GM19372 (cell line): ENCODE results near the gene RASGRP1.
A peak's percentile ranks its signal among the peaks of the same experiment; 100 is the strongest.
"Not testable (repeated sequence)": the region's sequence is repeated elsewhere in the genome, so short reads cannot be mapped to it uniquely, and the experiment has no call there.

Experiments used
- ATAC-seq: cut with Tn5 transposase; IDR thresholded peaks from one replicate; pipeline ENCODE4 v1.9.1; 2021; ENCODE audit warnings: mild to moderate bottlenecking, low read depth, moderate library complexity; ENCODE audit not compliant: unreplicated experiment

RASGRP1 gene

DNA sequence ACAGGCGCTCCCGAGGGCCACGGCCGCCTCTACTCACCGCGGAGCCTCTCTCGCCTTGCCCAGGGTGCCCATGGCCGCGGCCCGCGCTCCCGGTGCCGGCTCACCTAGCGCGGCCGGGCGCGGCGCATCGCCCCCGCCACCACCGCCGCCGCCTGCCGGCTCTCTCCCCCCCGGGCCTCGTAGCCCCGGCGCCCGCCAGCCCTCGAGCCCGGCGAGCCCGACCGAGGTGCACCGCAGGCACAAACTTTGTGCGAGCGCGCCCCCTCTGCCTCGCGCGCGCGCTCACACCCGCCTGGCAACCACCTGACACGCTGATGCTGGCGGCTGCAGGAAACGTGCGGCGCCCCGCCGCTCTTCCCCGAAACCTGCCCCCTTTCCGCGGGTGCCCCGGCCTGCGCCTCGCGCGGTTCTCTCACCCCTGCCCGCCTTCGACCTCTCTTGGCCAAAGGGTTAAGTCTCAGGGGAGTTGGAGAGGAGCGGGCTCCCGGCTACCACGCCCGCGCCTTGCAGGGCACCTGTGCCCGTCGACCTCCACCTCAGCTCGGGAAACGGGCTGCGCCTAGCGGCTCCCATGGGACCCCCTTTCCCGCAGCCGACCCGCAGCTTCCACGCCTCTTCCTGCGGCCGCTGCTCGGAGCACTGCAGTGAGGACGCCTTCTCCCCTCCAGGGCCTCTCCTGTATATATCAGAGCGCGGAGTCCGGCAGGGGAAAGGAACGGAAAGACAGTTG lies at the start of gene RASGRP1:
Gene RASGRP1, minus strand, starts transcription at position 258 of the 730 bp plus-strand sequence. Its CDS starts 186 bp downstream, at position 72.
- peak; percentile 60 for ATAC-seq

DNA sequence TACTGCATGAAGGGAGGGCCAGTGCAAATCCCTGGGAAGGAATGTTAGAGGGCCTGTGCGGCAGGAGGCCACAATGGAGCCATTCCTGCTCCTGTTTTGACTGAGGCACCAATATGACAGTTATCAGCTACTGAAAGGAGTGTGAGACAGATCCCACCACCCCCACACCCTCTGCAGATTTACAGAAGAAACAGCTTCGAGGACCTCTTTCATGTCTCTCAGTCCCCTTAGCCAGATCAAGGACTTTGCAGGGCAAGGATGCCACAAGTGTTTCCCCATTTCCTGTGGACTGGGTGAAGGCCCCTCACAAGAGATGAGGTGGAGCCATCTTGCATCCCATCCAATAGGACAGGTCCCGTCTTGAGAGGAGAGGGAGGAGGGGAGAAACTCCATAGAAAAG lies 48.5 kb upstream of the RASGRP1 start:
- ATAC-seq, result no peak

DNA sequence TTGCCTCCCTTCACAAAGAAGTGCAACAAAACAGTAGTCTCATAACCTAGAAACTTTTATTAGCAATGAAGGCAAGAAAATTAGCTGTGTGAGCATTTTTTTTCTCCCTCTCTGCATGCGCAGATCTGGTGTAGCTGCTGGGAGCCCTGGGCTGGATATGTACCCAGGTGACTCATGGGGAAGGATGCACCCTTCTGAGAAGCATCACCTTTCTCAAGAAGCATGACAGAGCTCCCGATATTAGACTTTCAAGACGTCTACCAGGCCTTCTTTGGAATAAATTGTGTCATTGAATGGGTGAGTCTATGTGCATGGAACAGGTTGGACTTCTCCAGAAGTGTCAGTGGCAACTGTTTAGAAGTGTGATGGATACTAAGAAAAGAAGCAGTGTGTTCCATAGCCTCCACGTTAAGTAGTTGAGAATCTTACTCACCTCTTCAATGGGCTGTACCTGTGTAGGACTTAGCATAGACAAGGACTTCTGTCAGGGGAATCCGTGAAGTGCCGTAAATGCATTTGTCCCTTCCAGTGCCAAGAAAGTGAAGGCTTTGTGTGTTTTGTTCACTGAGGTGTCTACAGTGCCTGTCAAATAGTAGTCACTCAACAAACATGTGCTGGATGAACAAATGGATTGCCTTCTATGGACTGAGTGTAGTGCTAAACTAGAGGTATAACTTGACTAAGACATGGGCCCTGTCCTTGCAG lies 47.7 kb upstream of the RASGRP1 start:
- no peak for ATAC-seq

DNA sequence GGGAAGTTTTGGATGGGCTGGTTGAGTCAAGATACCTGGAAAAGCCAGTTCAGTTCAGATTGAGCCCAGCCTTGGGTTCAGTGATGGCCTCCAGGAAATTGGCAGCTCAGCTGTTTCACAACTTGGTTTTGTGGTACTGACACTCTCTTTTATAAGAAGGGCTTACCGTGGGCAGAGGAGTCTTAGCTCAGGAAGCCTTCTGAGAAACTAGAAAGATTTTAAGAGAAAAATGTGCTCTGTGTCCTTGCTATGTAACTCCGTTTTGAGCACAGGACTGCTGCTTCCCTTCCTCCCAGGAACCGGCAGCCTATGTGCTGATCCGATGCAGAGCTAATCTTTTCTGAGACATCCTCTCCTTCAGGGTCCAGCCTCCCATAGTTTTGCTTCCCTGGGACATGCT lies 46.6 kb upstream of the RASGRP1 start:
- no peak for ATAC-seq

DNA sequence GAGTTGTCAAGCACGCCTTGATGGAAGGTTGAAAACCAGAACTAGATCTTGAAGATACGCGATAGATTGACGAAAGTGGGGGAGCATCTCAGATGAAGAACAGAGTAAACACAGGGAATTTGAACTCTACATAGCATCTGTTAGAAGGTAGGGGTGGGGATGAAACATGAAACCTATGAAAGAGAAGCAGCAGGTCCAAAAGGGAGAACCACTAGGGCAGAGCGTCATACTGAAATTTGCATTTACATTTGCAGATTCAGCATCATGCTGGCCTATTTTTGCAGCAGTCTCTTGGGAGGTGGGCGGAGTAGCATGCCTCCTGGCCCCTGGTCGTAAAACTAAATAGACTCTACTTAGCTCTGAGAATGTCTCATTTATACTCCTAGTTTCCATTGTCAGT lies 46.1 kb upstream of the RASGRP1 start:
- ATAC-seq, result no peak

DNA sequence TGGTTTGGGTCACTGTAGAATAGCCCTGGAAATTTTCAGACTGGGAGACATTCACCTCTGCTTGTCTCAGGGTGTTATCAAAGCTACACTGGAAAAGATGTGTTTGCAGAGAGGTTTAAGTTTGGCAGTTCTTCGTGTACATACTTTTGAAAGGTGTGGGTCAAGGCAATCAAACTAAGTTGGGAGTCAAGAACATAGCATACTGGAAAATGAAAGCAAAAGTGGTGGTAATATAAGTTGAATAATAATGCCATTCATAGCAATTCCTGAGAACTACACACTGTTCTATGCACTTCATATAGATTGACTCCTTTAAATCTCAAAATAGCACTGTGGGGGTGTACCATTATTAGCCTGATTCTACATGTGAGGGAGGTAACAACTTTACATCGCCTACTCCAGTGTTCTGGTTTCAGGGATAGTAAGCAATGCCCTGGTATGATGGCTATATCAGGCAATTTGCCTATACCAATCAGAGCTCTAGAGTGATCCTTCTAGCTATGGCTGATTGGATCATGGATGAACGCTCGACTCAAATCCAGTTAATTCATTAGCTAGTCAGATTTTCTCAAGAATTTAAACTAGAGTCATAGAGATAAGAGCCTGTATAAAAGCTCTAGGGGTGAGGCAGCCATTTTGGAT lies 44.6 kb upstream of the RASGRP1 start:
- ATAC-seq, result no peak

DNA sequence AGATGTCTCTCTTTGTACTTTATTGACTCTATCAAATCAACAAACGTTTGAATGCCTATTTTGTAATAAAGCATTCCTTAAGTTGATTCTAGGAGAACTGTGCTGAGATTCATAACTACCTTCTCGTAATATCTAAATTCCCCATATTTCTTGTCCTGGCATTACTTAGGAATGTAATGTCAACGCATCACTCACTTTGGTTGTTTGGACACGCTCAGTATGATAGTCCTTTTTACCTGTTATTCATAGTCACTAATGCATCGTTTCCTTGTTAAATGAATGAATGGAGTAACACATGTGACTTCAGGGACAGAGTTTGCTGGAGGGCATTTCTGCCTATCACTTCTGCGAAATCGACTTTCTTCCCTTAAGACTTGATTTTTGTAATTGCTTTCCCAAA lies 44.1 kb upstream of the RASGRP1 start:
- ATAC-seq, result no peak

DNA sequence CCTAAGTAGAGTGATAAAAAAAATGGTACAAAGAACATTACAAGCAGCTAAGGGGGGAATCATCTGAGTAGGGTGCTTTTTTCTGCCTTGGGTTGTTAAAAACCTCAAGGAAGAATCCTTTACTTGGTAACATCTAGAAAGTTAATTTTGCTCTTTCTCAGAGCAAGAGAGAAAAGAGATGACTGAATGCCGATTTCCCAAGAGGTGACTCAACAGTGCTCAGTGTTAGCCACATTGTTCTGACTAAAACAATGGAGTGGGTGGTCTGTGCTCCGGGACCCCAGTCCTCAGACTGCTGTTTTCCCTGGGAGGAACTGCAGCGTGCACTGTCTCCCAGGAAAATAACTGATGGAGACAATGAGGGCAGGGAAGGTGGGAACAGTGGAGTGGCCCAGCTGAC lies 41.1 kb upstream of the RASGRP1 start:
- no peak for ATAC-seq

DNA sequence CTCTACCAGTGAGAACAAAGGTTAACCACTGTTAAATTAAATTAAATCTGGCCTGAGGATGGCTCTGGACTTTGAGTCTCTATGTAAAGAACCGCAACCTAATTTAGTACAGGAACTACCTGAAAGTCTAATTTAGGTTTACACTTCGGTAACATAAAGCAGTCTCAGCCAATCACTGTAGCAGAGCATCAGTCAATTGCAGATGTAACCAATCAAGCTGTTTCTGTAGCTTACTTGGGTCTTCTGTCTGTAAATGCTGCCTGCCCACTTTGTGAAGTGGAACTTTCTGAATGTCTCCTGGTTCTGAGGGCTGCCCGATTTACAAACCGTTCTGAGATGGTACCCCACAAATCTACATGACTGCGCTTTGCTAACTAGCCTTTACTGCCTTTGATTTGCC lies 39.1 kb upstream of the RASGRP1 start:
- ATAC-seq, result no peak

DNA sequence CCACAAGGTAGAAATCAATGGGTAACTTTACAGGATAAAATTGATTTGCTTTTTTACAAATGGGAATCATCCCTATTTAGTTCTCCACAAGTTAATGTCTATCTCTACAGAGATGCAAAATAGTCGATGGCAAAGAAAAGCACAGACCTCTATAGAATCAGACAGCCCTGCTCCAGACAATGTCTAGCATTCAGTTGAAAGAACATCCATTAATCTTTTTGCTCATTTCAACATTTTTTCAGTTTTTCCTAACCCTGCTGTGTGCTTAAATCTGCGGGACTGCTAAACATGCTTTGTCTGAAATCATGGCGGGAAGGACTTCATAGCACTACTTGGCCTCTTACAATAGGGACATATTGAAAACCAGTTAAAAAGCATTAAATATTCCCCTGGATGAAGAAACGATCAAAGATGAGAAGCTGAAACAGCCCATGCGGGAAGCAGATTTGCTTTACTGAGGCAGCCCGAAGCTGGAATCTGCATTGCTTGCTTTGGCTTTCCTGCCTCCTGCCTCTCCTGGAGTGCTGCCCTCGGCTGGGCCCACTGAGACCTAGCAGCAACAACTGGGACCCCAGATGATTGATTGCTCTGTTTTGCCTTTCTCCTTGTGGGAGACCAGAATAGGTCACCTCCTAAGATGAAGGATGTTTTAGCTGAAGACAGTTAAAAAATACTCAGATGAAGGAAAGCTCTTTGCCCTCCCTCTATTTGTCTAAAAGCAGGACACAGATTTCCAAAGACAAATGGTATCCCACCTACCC lies 38.5 kb upstream of the RASGRP1 start:
- ATAC-seq, result no peak

DNA sequence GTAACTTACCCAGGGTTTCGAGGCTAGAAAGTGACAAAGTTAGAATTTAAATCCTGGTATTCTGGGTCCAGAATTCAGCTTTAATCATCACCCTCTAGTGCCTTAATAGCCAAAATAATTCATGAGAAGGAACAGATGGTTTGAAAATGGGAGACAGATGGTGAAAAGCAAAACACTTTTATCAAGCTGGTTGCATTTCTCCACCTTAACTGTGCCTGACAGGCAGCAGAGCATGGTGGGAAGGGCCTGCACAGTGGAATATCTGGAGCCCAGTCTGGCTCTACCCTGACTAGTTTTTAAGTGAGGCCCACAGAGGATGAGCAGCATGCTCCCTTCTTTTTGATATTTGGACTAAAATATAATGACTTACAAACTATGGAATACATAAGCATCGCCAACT lies 35.6 kb upstream of the RASGRP1 start:
- no peak for ATAC-seq

DNA sequence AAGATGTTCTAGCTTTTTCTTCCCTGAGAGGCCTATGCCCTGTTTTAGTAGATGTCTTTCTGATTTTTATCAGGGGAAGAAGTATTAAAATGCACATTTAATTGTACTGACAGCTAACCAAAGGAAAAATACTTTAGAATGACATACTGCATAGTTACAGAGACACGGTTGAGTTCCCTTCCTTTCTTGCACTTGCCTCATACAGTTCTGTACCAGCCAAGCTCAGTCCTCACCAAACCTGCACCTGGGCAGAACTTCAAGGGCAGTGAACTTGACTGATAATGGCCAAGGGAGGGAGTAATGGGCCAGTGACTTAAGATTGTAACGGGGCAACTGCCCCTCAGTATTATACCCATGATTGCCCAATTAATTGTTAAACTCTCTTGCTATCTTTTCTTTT lies 34.1 kb upstream of the RASGRP1 start:
- ATAC-seq, result no peak

DNA sequence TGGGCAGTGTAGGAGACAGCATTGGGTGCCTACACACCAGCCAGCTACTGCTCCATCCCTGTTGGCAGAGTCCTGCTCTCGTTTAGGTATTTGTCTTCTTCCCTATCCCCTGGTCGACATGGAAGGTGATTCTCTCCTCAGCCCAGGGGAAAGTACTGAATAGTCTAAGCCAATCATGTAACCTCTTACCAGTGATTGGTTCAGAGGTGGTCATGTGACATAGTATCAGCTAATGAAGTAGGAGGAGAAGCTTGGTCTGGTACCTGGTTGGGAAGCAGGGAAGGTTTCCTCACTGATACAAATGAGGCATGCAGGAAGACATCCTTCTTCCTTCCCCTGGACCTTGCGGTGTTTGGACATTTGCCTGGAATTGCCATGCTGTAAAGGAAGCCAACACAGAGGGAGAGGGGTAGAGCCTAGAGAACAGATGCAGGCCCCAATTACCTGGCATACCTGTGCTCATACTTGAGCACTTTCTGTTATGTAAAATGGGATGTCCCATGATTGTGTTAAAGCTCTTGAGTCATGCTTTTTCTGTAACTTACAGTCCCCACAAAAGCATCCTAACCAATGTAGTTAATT lies 32.7 kb upstream of the RASGRP1 start:
- ATAC-seq, result no peak

DNA sequence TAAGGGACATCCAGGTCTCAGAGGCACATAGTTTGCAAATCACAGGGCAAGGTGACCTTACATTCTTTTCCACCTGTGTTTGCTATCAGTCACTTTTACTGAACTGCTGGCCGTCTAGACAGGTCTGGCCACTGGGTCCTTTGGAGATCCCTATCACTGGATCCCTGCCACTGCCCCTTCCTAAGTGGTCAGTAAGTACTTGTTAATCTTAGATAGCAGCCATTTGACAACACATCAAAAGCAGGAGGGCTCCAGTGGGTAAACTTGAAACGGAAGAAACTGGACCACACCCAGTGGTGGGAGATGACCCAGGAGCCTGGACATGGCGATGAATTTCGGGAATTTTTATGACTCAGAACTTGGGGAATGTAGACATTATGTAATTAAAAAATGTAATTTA lies 28.9 kb upstream of the RASGRP1 start:
- ATAC-seq, result no peak

DNA sequence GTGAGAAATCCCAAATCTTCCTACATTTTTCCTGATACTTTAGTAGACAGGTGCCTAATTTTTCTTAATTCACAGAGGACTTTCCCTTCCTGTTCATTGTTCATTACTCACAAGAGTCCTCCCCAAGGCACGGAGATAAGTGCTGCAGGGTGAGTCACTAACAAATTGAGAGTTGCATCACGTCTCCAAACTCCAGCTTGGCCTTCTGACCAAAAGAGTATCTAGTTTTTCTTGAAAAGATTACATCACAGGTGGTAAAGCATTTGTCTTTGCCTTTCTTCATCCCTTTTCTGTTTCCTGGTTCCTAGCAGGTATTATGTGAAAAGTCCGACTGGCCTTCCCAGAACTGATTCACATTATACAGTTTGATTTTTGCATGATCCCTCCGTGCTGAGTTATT lies 24.9 kb upstream of the RASGRP1 start:
- ATAC-seq, result no peak

DNA sequence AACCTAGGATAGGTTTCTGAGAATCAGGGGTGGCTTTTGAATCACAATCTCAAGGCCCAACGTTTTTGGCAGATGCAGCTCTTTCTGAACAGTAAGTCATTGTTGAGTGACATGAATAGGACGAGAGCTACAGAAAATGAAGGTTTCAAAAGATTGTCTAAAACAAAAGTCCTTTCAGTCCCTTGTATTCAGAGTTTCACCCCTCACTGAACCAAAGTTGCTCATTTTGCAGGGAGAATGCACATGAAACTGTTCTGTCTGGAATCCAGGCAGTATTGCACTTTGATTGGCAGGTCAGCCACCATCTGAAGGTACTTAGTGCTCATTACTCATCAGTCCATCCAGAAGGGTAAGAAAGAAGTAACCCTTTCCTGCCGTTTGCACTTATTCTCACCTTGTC lies 24.1 kb upstream of the RASGRP1 start:
- no peak for ATAC-seq

DNA sequence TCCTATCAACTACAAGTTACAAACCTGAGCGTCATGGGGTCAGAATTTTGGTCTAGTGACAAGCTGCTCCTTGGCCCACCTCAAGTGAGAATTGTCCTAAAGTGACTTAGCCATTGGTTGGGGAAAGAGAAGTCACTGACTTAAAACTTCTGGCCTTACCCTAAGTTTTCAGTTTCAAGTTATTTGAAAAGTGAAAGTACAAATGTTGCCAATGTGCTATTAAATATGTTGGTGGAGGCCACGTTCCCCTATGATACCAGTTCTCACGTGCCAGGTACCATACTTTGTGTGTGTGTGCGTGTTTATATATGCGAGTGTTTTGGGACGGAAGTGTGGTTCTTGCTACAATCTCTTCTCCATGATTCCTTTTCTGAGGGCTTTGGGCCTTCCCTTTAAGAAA lies 22.6 kb upstream of the RASGRP1 start:
- ATAC-seq, result no peak

DNA sequence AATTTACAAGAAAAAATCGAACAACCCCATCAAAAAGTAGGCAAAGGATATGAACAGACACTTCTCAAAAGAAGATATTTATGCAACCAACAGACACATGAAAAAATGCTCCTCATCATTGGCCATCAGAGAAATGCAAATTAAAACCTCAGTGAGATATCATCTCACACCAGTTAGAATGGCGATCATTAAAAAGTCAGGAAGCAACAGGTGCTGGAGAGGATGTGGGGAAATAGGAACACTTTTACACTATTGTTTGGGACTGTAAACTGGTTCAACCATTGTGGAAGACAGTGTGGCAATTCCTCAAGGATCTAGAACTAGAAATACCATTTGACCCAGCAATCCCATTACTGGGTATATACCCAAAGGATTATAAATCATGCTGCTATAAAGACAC lies 21.4 kb upstream of the RASGRP1 start:
- not testable (repeated sequence) for ATAC-seq

DNA sequence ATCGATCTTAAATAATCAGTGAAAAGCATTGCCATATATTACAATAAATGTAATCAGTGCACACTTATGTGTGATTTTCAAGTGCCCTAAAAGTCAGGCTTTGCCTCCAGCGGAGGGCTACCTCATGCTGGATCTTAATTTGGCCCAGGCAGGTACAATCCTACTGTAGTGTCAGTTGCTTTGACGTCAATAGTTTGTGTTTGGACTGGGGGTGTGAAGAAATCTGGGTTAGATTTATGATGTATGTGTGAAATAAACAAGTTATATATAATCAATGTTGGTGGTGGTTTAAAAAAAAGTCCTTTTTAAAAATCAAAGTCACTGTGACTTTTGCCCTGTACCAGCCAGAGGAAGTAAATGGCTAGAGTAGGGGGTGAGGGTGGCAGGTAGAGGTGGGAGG lies 14.0 kb upstream of the RASGRP1 start:
- no peak for ATAC-seq

DNA sequence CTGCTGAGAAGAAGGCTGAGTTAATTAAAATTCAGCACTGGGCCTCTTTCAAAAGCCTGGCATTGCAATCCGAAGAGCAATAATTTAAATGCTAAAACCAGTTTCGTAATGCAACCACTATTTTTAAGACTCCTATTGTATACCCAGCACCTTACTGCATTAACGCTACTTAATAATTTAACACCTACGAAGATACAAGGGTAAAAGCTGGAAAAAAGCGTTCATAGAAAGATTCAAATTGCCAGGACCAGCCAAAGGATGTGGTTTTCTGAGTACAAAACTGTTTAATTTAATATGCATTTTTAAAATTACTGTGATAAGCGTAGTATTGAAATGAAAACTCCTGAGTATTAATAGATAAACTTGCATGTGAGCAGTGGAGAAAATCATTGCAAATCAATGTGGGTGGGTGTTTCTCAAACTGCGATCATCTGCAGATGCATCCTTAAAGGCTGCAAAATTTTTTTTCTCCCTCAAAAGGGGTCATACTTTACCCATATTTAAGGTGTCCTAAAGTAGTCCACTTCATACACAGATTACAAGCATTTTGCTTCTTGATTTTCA lies 12.9 kb upstream of the RASGRP1 start:
- ATAC-seq, result no peak
